SU-DHL-6 (cell line): Measurements from ENCODE around the gene CDCA3.
A peak's percentile ranks its signal among the peaks of the same experiment; 100 is the strongest.

ENCODE experiments used
- H2AFZ ChIP-seq: fragments of 200-600 bp; sonication (generic); 2 replicates; pipeline ENCODE4 v1.6.1; 2014; ENCODE audit warnings: low read depth, mild to moderate bottlenecking, moderate library complexity, mixed read lengths, antibody characterized with exemption, low read length; ENCODE audit not compliant: severe bottlenecking
- H3F3A ChIP-seq: fragments of 200-600 bp; shearing (Covaris generic); 2 replicates; pipeline ENCODE4 v1.6.0; 2016; ENCODE audit warnings: antibody characterized with exemption, mild to moderate bottlenecking; ENCODE audit not compliant: insufficient read depth
- H3K27ac ChIP-seq: fragments of 200-600 bp; sonication (generic); 2 replicates; pipeline ENCODE4 v1.5.1; 2016; ENCODE audit warnings: low read depth, mild to moderate bottlenecking, low read length, moderate library complexity, mixed read lengths
- H3K27me3 ChIP-seq: fragments of 200-600 bp; sonication (generic), shearing (Covaris generic); 2 replicates; pipeline ENCODE4 v1.6.0; 2014; ENCODE audit warnings: mild to moderate bottlenecking, low read length
- H3K36me3 ChIP-seq: fragments of 200-600 bp; sonication (generic); 2 replicates; pipeline ENCODE4 v1.6.1; 2014; ENCODE audit warnings: mild to moderate bottlenecking, low read length, mixed read lengths
- H3K4me2 ChIP-seq: fragments of 300-600, 200-600 bp; shearing (Covaris generic), sonication (generic); 2 replicates; pipeline ENCODE4 v1.6.0; 2014; ENCODE audit warnings: low read length, low read depth, mild to moderate bottlenecking; ENCODE audit not compliant: poor library complexity, severe bottlenecking
- H3K4me3 ChIP-seq: fragments of 200-600 bp; sonication (generic); 2 replicates; pipeline ENCODE4 v1.5.1; 2014; ENCODE audit warnings: antibody characterized with exemption, low read length, mild to moderate bottlenecking, mixed read lengths; ENCODE audit not compliant: insufficient read depth, poor library complexity, severe bottlenecking
- H3K79me2 ChIP-seq: fragments of 200-600 bp; sonication (generic); 2 replicates; pipeline ENCODE4 v1.6.1; 2014; ENCODE audit warnings: mild to moderate bottlenecking, low read length, moderate library complexity; ENCODE audit not compliant: insufficient read depth
- H3K9ac ChIP-seq: fragments of 200-600 bp; sonication (generic); 2 replicates; pipeline ENCODE4 v1.7.0; 2014; ENCODE audit warnings: mild to moderate bottlenecking, low read length
- H3K9me2 ChIP-seq: fragments of 200-600 bp; sonication (generic); replicated peaks from 2 replicates; pipeline ENCODE4 v1.6.1; 2014; ENCODE audit warnings: low read length; ENCODE audit not compliant: insufficient read depth
- H3K9me3 ChIP-seq: fragments of 200-600 bp; sonication (generic); 2 replicates; pipeline ENCODE4 v1.6.1; 2014; ENCODE audit warnings: low read length, mixed read lengths; ENCODE audit not compliant: insufficient read depth
- H4K20me1 ChIP-seq: fragments of 200-600 bp; sonication (generic); 2 replicates; pipeline ENCODE4 v1.6.1; 2014; ENCODE audit warnings: low read depth, mild to moderate bottlenecking, antibody characterized with exemption, low read length, moderate library complexity, mixed read lengths
- CTCF ChIP-seq: fragments of 200-600 bp; sonication (generic); IDR thresholded peaks from one replicate; pipeline ENCODE4 v1.5.1; 2017; ENCODE audit warnings: antibody characterized with exemption, mild to moderate bottlenecking, low read length, moderate library complexity; ENCODE audit not compliant: insufficient read depth, poor library complexity, severe bottlenecking
- EZH2phosphoT487 ChIP-seq: fragments of 200-600 bp; sonication (generic), shearing (Covaris generic); conservative IDR thresholded peaks from 2 replicates; pipeline ENCODE4 v1.6.1; 2018; ENCODE audit warnings: mild to moderate bottlenecking, antibody characterized with exemption, low read length, moderate library complexity, mixed read lengths

Gene CDCA3

DNA sequence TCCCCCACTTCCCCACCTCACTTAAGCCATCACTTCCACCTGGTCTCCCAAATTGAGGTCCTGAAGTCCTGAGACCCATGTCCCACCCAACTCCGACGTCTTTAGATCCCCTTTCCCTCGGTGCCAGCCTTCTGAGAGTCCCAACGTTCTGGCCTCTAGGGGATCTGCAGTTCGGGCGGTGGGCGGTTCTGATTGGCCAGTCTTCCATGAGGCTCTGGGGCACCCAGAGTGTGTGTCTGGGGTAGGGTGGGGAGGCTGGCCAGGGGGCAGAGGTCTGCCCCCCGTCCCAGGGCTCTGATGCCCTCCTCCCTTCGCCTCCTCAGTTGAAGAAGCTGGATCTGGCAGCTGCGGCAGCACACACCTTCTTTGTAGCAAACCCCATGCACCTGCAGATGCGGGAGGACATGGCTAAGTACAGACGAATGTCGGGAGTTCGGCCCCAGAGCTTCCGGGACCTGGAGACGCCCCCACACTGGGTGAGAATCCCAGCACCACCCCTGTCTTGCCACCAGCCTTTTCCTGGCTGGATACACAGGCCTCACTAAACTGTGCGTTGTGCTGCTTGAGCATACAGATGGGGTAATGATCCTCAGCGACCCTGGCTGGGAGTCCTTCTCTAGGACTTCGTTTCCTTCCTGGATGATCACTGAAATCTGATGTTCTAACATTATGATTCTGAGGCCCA, 21.4 kb downstream of the CDCA3 start:
- Histone ChIP-seq H3F3A (no peaks in the 10 kb centered on the region), H3K4me3 (no peak overlapping the region), H2AFZ (no peak overlapping the region), H3K79me2 (no peaks in the 10 kb centered on the region), H3K27me3 (no peaks in the 10 kb centered on the region), H3K9ac (no peak overlapping the region), H3K27ac (no peak overlapping the region), H4K20me1 (no peaks in the 10 kb centered on the region; the same call in 1 of the 2 replicates), H3K9me3 (no peaks in the 10 kb centered on the region), H3K4me2 (peak overlapping the region; percentile 29), H3K36me3 (no peaks in the 10 kb centered on the region), H3K9me2 (no peaks in the 10 kb centered on the region)
- no peak for TF ChIP-seq EZH2phosphoT487
- no peak for TF ChIP-seq CTCF

- Histone ChIP-seq H3F3A (no peaks in the 10 kb centered on the region), H3K27me3 (no peaks in the 10 kb centered on the region), H3K27ac (no peak overlapping the region), H3K4me2 (peak overlapping the region; percentile 29), H3K36me3 (no peaks in the 10 kb centered on the region), H3K79me2 (no peaks in the 10 kb centered on the region), H3K4me3 (peak overlapping the region; percentile 5), H3K9me3 (no peaks in the 10 kb centered on the region), H4K20me1 (no peaks in the 10 kb centered on the region; the same call in 1 of the 2 replicates), H3K9me2 (no peaks in the 10 kb centered on the region), H2AFZ (no peak overlapping the region), H3K9ac (no peak overlapping the region)
- TF ChIP-seq CTCF (no peak), EZH2phosphoT487 (peak; percentile 99; the same call in 1 of the 2 replicates)
Measured at GRCh38 chr12:6828781-6829535, 22.1 kb downstream of the CDCA3 start.

GRCh38 chr12:6827982-6828780, 22.9 kb downstream of the CDCA3 start, which contains the start of gene P3H3:
Gene P3H3 (plus strand): TSS chr12:6828407. CDS start chr12:6828441, 34 bp downstream.
- Histone ChIP-seq H2AFZ (no peak within 1 kb of the TSS), H3K9me2 (no peaks in the 10 kb centered on the region), H3K4me2 (peak within 1 kb of the TSS; percentile 29), H3K79me2 (no peaks in the 10 kb centered on the region), H3F3A (no peaks in the 10 kb centered on the region), H3K9me3 (no peaks in the 10 kb centered on the region), H3K4me3 (peak within 1 kb of the TSS; percentile 5), H3K9ac (no peak within 1 kb of the TSS), H3K27ac (no peak within 1 kb of the TSS), H4K20me1 (no peaks in the 10 kb centered on the region; the same call in 1 of the 2 replicates), H3K27me3 (no peaks in the 10 kb centered on the region), H3K36me3 (no peaks in the 10 kb centered on the region)
- TF ChIP-seq EZH2phosphoT487 (peak; percentile 99; the same call in 1 of the 2 replicates), CTCF (no peak)
